Measurements from ENCODE around the gene AKAP12.

Gene AKAP12

GRCh38 chr6:151240036-151240685, 394 bp downstream of the AKAP12 start:
- peak; percentile 76 for DNase-seq

- peak; percentile 75 for DNase-seq
Measured at GRCh38 chr6:151240791-151241642, 1.2 kb downstream of the AKAP12 start.

- DNase-seq: no peak
Measured at GRCh38 chr6:151241853-151242252, 2.1 kb downstream of the AKAP12 start.

GRCh38 chr6:151242420-151242861, 2.7 kb downstream of the AKAP12 start:
- DNase-seq: no peak

GRCh38 chr6:151243481-151243880, 3.7 kb downstream of the AKAP12 start:
- no peak for DNase-seq

- DNase-seq: no peak
Measured at GRCh38 chr6:151247490-151247889, 7.7 kb downstream of the AKAP12 start.

- DNase-seq: no peak
Measured at GRCh38 chr6:151248295-151248694, 8.5 kb downstream of the AKAP12 start.

GRCh38 chr6:151252634-151253033, 12.9 kb downstream of the AKAP12 start:
- no peak for DNase-seq

- DNase-seq: no peak
Measured at GRCh38 chr6:151254451-151255081, 14.8 kb downstream of the AKAP12 start.

GRCh38 chr6:151255811-151256210, 16.0 kb downstream of the AKAP12 start:
- DNase-seq: no peak

GRCh38 chr6:151257985-151258445, 18.2 kb downstream of the AKAP12 start:
- DNase-seq: no peak

- DNase-seq: no peak
Measured at GRCh38 chr6:151260205-151260604, 20.4 kb downstream of the AKAP12 start.

- no peak for DNase-seq
Measured at GRCh38 chr6:151263035-151263434, 23.3 kb downstream of the AKAP12 start.

- DNase-seq: no peak
Measured at GRCh38 chr6:151263967-151264366, 24.2 kb downstream of the AKAP12 start.

- DNase-seq: no peak
Measured at GRCh38 chr6:151265282-151265681, 25.5 kb downstream of the AKAP12 start.

- DNase-seq: no peak
Measured at GRCh38 chr6:151269321-151269995, 29.7 kb downstream of the AKAP12 start.

- DNase-seq: no peak
Measured at GRCh38 chr6:151275121-151275520, 35.4 kb downstream of the AKAP12 start.

- no peak for DNase-seq
Measured at GRCh38 chr6:151275566-151275965, 35.8 kb downstream of the AKAP12 start.

GRCh38 chr6:151276112-151276740, 36.5 kb downstream of the AKAP12 start:
- DNase-seq: no peak

- DNase-seq: no peak
Measured at GRCh38 chr6:151279891-151280290, 40.1 kb downstream of the AKAP12 start.

GRCh38 chr6:151280859-151281258, 41.1 kb downstream of the AKAP12 start:
- DNase-seq: no peak

GRCh38 chr6:151284012-151284411, 44.2 kb downstream of the AKAP12 start:
- DNase-seq: no peak

Measured in NCI-H1105 treated with DMSO at 0.1 percent for 48 hours (cell line).